H9 (cell line): ENCODE measurements around the gene SYNGR1. TPM values are rescaled to one million over a fixed set of nuclear protein-coding genes. Genes with fewer than 3 reads are reported as not detected.

ENCODE experiments used
- DNase-seq: peaks from one replicate; pipeline ENCODE4 v3.0.0-alpha.2; 2017
- H2AFZ ChIP-seq: one replicate; pipeline ENCODE4 v1.6.1; 2013; ENCODE audit warnings: mild to moderate bottlenecking, low read length, control low read depth, moderate library complexity
- H2AK5ac ChIP-seq: 2 replicates; pipeline ENCODE4 v1.6.1; 2013; ENCODE audit warnings: low read length, control low read depth, mixed read lengths; ENCODE audit not compliant: insufficient read length
- H2BK120ac ChIP-seq: one replicate; pipeline ENCODE4 v1.6.1; 2013; ENCODE audit warnings: low read depth, mild to moderate bottlenecking, low read length, control low read depth, inconsistent platforms; ENCODE audit not compliant: poor library complexity, severe bottlenecking
- H2BK12ac ChIP-seq: 2 replicates; pipeline ENCODE4 v1.6.1; 2013; ENCODE audit warnings: low read length, control low read depth, mixed read lengths, low read depth; ENCODE audit not compliant: insufficient read length
- H2BK15ac ChIP-seq: 2 replicates; pipeline ENCODE4 v1.6.1; 2013; ENCODE audit warnings: low read depth, low read length, control low read depth
- H2BK20ac ChIP-seq: one replicate; pipeline ENCODE4 v1.6.1; 2013; ENCODE audit warnings: low read depth, mild to moderate bottlenecking, low read length, control low read depth, inconsistent platforms; ENCODE audit not compliant: poor library complexity, severe bottlenecking
- H2BK5ac ChIP-seq: 2 replicates; pipeline ENCODE4 v1.6.1; 2013; ENCODE audit warnings: low read length, control low read depth, mixed read lengths; ENCODE audit not compliant: insufficient read length
- H3K14ac ChIP-seq: 2 replicates; pipeline ENCODE4 v1.6.1; 2013; ENCODE audit warnings: low read length, control low read depth; ENCODE audit not compliant: insufficient read depth
- H3K18ac ChIP-seq: 2 replicates; pipeline ENCODE4 v1.6.1; 2013; ENCODE audit warnings: low read depth, mild to moderate bottlenecking, mixed read lengths, low read length, control low read depth; ENCODE audit not compliant: insufficient read length
- H3K23ac ChIP-seq: 2 replicates; pipeline ENCODE4 v1.6.1; 2013; ENCODE audit warnings: low read length, control low read depth, mixed read lengths, low read depth; ENCODE audit not compliant: insufficient read length
- H3K23me2 ChIP-seq: 2 replicates; pipeline ENCODE4 v1.6.1; 2013; ENCODE audit warnings: low read depth, mild to moderate bottlenecking, mixed read lengths, low read length, control low read depth; ENCODE audit not compliant: insufficient read length, poor library complexity, severe bottlenecking
- H3K27ac ChIP-seq: 2 replicates; pipeline ENCODE4 v1.5.1; 2013; ENCODE audit warnings: low read length, control low read depth, mixed read lengths, low read depth; ENCODE audit not compliant: insufficient read length
- H3K27me3 ChIP-seq: 2 replicates; pipeline ENCODE4 v1.6.1; 2013; ENCODE audit warnings: low read length, control low read depth, inconsistent platforms; ENCODE audit not compliant: insufficient read depth
- H3K4ac ChIP-seq: 2 replicates; pipeline ENCODE4 v1.6.1; 2013; ENCODE audit warnings: low read depth, mild to moderate bottlenecking, control low read depth, inconsistent platforms, low read length, moderate library complexity
- H3K4me1 ChIP-seq: 2 replicates; pipeline ENCODE4 v1.6.1; 2013; ENCODE audit warnings: low read length, control low read depth, inconsistent platforms; ENCODE audit not compliant: insufficient read depth
- H3K4me2 ChIP-seq: 2 replicates; pipeline ENCODE4 v1.6.1; 2013; ENCODE audit warnings: low read length, control low read depth, mixed read lengths; ENCODE audit not compliant: insufficient read length, insufficient read depth
- H3K56ac ChIP-seq: 2 replicates; pipeline ENCODE4 v1.6.1; 2013; ENCODE audit warnings: low read depth, mild to moderate bottlenecking, mixed read lengths, low read length, control low read depth; ENCODE audit not compliant: insufficient read length
- H3K79me1 ChIP-seq: 2 replicates; pipeline ENCODE4 v1.6.1; 2013; ENCODE audit warnings: low read depth, mild to moderate bottlenecking, moderate library complexity, low read length, control low read depth, inconsistent platforms; ENCODE audit not compliant: insufficient read depth, poor library complexity, severe bottlenecking
- H3K79me2 ChIP-seq: 2 replicates; pipeline ENCODE4 v1.6.1; 2013; ENCODE audit warnings: low read length, control low read depth, inconsistent platforms; ENCODE audit not compliant: insufficient read depth
- H3K9ac ChIP-seq: 2 replicates; pipeline ENCODE4 v1.6.1; 2013; ENCODE audit warnings: low read length, control low read depth, mixed read lengths; ENCODE audit not compliant: insufficient read length; ENCODE audit errors: extremely low read depth
- H3K9me3 ChIP-seq: one replicate; pipeline ENCODE4 v1.6.1; 2013; ENCODE audit warnings: low read depth, low read length, inconsistent platforms; ENCODE audit not compliant: control insufficient read depth
- H3T11ph ChIP-seq: one replicate; pipeline ENCODE4 v1.6.1; 2013; ENCODE audit warnings: mild to moderate bottlenecking, low read length, control low read depth, inconsistent platforms
- H4K20me1 ChIP-seq: one replicate; pipeline ENCODE4 v1.6.1; 2013; ENCODE audit not compliant: control insufficient read depth, insufficient read length, insufficient read depth
- H4K5ac ChIP-seq: 2 replicates; pipeline ENCODE4 v1.6.1; 2013; ENCODE audit warnings: low read depth, mild to moderate bottlenecking, mixed read lengths, low read length, control low read depth; ENCODE audit not compliant: insufficient read length
- H4K8ac ChIP-seq: replicated peaks from 2 replicates; pipeline ENCODE4 v1.6.1; 2013; ENCODE audit warnings: low read length, control low read depth, mixed read lengths, low read depth; ENCODE audit not compliant: insufficient read length
- H4K91ac ChIP-seq: 2 replicates; pipeline ENCODE4 v1.6.1; 2013; ENCODE audit warnings: low read depth, mild to moderate bottlenecking, moderate library complexity, mixed read lengths, low read length, control low read depth; ENCODE audit not compliant: insufficient read length
- H3K27ac Mint-ChIP-seq, 3 experiments: 2 replicates in 2 of 3; 3 replicates in 1 of 3; pipeline ENCODE4 v1.8.0; 2020 to 2021; ENCODE audit warnings: mixed read lengths in 3 of 3, mild to moderate bottlenecking in 1 of 3, moderate library complexity in 1 of 3
- H3K27me3 Mint-ChIP-seq: 2 replicates; pipeline ENCODE4 v1.8.0; 2021; ENCODE audit warnings: low read depth, mild to moderate bottlenecking, moderate library complexity, mixed read lengths
- H3K36me3 Mint-ChIP-seq, 3 experiments: 2 replicates in 2 of 3; 3 replicates in 1 of 3; pipeline ENCODE4 v1.8.0; 2020 to 2021; ENCODE audit warnings: low read depth in 3 of 3, mixed read lengths in 3 of 3; ENCODE audit not compliant: insufficient read depth in 1 of 3
- H3K4me1 Mint-ChIP-seq, 2 experiments: 2 replicates each; pipeline ENCODE4 v1.8.0; 2020; ENCODE audit warnings: mixed read lengths in 2 of 2
- H3K4me3 Mint-ChIP-seq, 2 experiments: 2 replicates in 1 of 2; 3 replicates in 1 of 2; pipeline ENCODE4 v1.8.0; 2020 to 2021; ENCODE audit warnings: mild to moderate bottlenecking in 2 of 2, mixed read lengths in 2 of 2, moderate library complexity in 1 of 2
- H3K9me3 Mint-ChIP-seq, 2 experiments: 2 replicates in 1 of 2; 3 replicates in 1 of 2; pipeline ENCODE4 v1.8.0; 2020; ENCODE audit warnings: mild to moderate bottlenecking in 2 of 2, mixed read lengths in 2 of 2, moderate library complexity in 1 of 2
- CTCF ChIP-seq: fragments of 200-600 bp; sonication (generic); conservative IDR thresholded peaks from 3 replicates; pipeline ENCODE4 v1.8.0; 2021; ENCODE audit warnings: antibody characterized with exemption, mild to moderate bottlenecking
- WGBS: extraction: QIAGEN DNeasy Blood & Tissue Kit; methylation state at CpG from one replicate; pipeline ENCODE4 v1.1.7; 2013; ENCODE audit warnings: missing lambda C conversion rate, low lambda C conversion rate, mixed read lengths; ENCODE audit not compliant: insufficient read length; ENCODE audit errors: extremely low coverage; 5-methylcytosine and 5-hydroxymethylcytosine counted together
- total RNA-seq: library from RNA; stranded (reverse); gene quantifications from 2 replicates; pipeline ENCODE4 v1.2.1, GENCODE V29; 2021

The SYNGR1 gene
- total RNA-seq, 1 experiment from 2014 or later: 13.2 TPM

- no peak overlapping the region for H3K27ac ChIP-seq
- no peak overlapping the region for H4K5ac ChIP-seq
- H3K14ac ChIP-seq: no peak overlapping the region
- H3K23ac ChIP-seq: no peak overlapping the region
- no peak overlapping the region for H2BK20ac ChIP-seq
- no peak overlapping the region for H2BK120ac ChIP-seq
- H3K18ac ChIP-seq: no peak overlapping the region
- Mint-ChIP-seq H3K4me3 (no peak overlapping the region; a peak in 1 of 5 replicates), H3K36me3 (no peaks in the 10 kb centered on the region), H3K4me1 (peaks cover 8 to 16% of the 10 kb centered on the region in 2 experiments), H3K27ac (peak overlapping the region in 2 of 3 experiments; percentile 19 to 89; a peak in 4 of 7 replicates), H3K9me3 (peaks cover 0 to 3% of the 10 kb centered on the region in 2 experiments; a peak in 2 of 5 replicates), H3K27me3 (peaks cover 15% of the 10 kb centered on the region)
- H4K8ac ChIP-seq: no peak overlapping the region
- no peak overlapping the region for H3K9ac ChIP-seq
- H3K4me2 ChIP-seq: no peak overlapping the region
- H3T11ph ChIP-seq: no peak overlapping the region
- H3K79me2 ChIP-seq: no peaks in the 10 kb centered on the region
- H3K4ac ChIP-seq: no peak overlapping the region
- H2AK5ac ChIP-seq: no peak overlapping the region
- DNase-seq: no peak
- no peaks in the 10 kb centered on the region for H3K27me3 ChIP-seq
- TF ChIP-seq CTCF: no peak
- H3K9me3 ChIP-seq: no peaks in the 10 kb centered on the region
- H2AFZ ChIP-seq: no peak overlapping the region
- no peak overlapping the region for H2BK12ac ChIP-seq
- no peak overlapping the region for H2BK5ac ChIP-seq
- no peak overlapping the region for H4K91ac ChIP-seq
- H3K4me1 ChIP-seq: peaks cover 3% of the 10 kb centered on the region; the same call in 1 of the 2 replicates
- no peak overlapping the region for H2BK15ac ChIP-seq
- WGBS: no CpG with 5 or more reads among the region's 3 CpGs
- H3K79me1 ChIP-seq: no peaks in the 10 kb centered on the region
- H3K56ac ChIP-seq: no peak overlapping the region
- no peaks in the 10 kb centered on the region for H3K23me2 ChIP-seq
- H4K20me1 ChIP-seq: no peaks in the 10 kb centered on the region
These were observed 8.6 kb upstream of the SYNGR1 start for GRCh38 chr22:39341179-39341578.
